ENCODE results near the gene SFT2D2. TPM values are rescaled to one million over a fixed set of nuclear protein-coding genes. Genes with fewer than 3 reads are reported as not detected.

The SFT2D2 gene
- 0.40 and 0.59 TPM in 2 replicates for polyA plus RNA-seq

DNA sequence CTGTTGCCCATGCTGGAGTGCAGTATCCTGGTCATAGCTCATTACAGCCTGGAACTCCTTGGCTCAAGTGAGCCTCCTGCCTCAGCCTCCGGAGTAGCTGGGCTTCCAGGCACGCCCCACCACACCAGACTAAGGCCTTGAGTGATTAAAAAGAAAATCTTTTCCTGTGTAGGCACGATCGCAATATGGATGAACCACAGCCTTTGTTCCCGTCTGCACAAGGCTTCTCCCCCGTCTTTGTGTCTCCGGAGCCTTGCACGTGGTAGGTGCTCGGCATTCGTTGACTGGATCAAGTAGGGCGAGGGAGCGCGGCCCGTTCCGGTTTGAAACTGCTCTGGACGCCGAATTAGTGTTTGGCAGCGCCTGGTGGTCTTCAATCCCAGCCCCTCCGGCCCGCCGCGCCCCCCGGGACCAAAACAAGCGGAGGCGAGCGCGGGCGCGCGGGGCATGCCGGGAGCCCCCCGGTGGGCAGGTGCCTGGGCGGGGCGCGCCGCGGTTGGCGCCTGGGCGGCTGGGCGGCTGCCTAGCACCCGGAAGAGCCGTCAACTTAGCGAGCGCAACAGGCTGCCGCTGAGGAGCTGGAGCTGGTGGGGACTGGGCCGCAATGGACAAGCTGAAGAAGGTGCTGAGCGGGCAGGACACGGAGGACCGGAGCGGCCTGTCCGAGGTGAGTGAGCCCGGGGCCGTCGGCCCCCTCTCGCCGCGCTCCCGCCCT, at the start of gene SFT2D2:
SFT2D2 (plus strand) TSS at position 529 of the 715 bp plus-strand sequence; CDS start at position 605, 76 bp downstream.

GRCh38 chr1:168178638-168179437, 47.0 kb upstream of the SFT2D2 start, which contains the start of gene TIPRL:
TIPRL (plus strand) TSS chr1:168178962; CDS start chr1:168179078, 116 bp downstream.

GRCh38 chr1:168280296-168280927, 54.6 kb downstream of the SFT2D2 start, which contains the start of gene TBX19:
TBX19 (plus strand) TSS chr1:168280877; CDS start chr1:168281091, 214 bp downstream.

Other genes with a start within 250 kb of the SFT2D2 start
- gene GPR161, start 89.1 kb upstream of the SFT2D2 start, polyA plus RNA-seq = 1.8 and 2.0 TPM in 2 replicates
- gene TIPRL, start 47.0 kb upstream of the SFT2D2 start, polyA plus RNA-seq = 46.3 and 55.9 TPM in 2 replicates
- not detected in 2 replicates for gene TBX19, start 54.9 kb downstream of the SFT2D2 start, polyA plus RNA-seq